H1 (cell line): ENCODE measurements around the gene USP24. TPM values are rescaled to one million over a fixed set of nuclear protein-coding genes. Genes with fewer than 3 reads are reported as not detected.

Experiments
- CBX8 ChIP-seq: fragments of 300-800, 300-1000 bp; sonication (generic); IDR thresholded peaks from 2 replicates; pipeline ENCODE4 v1.7.1; 2016; ENCODE audit warnings: low read depth, low read length, borderline replicate concordance
- CHD2 ChIP-seq: IDR thresholded peaks from 2 replicates; pipeline ENCODE4 v1.6.1; 2012; ENCODE audit warnings: low read length, improper control_type of control experiment
- EZH2 ChIP-seq: fragments of 200-600 bp; sonication (generic); IDR thresholded peaks from 2 replicates; pipeline ENCODE4 v1.7.1; 2012; ENCODE audit warnings: low read depth, mild to moderate bottlenecking, moderate library complexity, low read length, inconsistent platforms; ENCODE audit not compliant: severe bottlenecking
- NRF1 ChIP-seq: IDR thresholded peaks from 2 replicates; pipeline ENCODE4 v1.6.1; 2011; ENCODE audit warnings: mild to moderate bottlenecking, low read depth, low read length, improper control_type of control experiment
- POLR2AphosphoS5 ChIP-seq: IDR thresholded peaks from 2 replicates; pipeline ENCODE4 v1.6.1; 2011; ENCODE audit warnings: low read depth, low read length
- polyA plus RNA-seq, 7 experiments: library from polyadenylated mRNA; depleted of rRNA in 3 of 7; stranded (reverse) in 5 of 7; unstranded in 2 of 7; fragments of >200 nt in 5 of 7; fragments of 200-250 nt in 2 of 7; gene quantifications; 1 replicate in 5 of 7; 2 replicates in 1 of 7; 4 replicates in 1 of 7; pipeline versions ENCODE4 v1.2.1 to v1.2.3, GENCODE V29; 2011 to 2013; ENCODE audit warnings: missing spikeins in 2 of 7, mixed read lengths in 2 of 7
- total RNA-seq: library from RNA; stranded (reverse); fragmentation: NEBNext Ultra II Directional; extraction: Animal tissue kit (Norgen Biotek cat#: 25700); gene quantifications from 2 replicates; pipeline ENCODE4 v1.2.1, GENCODE V29; 2021
- TF ChIP-seq, protein P1 (sequence below): fragments of 300-600 bp; sonication (generic); IDR thresholded peaks from 2 replicates; pipeline ENCODE4 v1.7.1; 2012; ENCODE audit warnings: low read length, moderate library complexity, mild to moderate bottlenecking, inconsistent platforms; ENCODE audit not compliant: insufficient replicate concordance
- TF ChIP-seq, protein P2 (sequence below): IDR thresholded peaks from 2 replicates; pipeline ENCODE4 v1.6.1; 2011; ENCODE audit warnings: low read depth, mild to moderate bottlenecking, low read length; ENCODE audit not compliant: insufficient read depth

Gene USP24
- total and polyA plus RNA-seq, 2 of the 8 experiments (the other 6 are each of a cell fraction or from before 2014, with no cell fraction given), result 11.1 to 34.6 TPM

DNA sequence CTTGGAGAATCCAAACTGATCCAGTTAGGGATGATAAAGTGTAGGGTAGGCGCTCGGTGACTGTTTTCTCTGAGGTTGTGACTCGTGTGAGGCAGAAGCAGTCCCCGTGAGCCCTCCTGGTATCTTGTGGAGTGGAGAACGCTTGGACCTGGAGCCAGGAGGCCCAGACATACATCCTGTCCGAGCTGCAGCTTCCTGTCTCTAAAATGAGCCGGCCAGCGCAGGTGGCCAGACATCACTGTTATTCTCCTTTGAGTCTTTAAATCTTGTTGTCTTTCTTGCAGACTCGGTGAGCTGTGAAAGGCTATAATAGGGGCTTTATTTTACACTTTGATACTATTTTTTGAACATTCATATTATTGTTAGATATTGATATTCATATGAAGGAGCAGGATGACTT, 163.5 kb downstream of the USP24 start (continued):
- TF ChIP-seq, protein P1, sequence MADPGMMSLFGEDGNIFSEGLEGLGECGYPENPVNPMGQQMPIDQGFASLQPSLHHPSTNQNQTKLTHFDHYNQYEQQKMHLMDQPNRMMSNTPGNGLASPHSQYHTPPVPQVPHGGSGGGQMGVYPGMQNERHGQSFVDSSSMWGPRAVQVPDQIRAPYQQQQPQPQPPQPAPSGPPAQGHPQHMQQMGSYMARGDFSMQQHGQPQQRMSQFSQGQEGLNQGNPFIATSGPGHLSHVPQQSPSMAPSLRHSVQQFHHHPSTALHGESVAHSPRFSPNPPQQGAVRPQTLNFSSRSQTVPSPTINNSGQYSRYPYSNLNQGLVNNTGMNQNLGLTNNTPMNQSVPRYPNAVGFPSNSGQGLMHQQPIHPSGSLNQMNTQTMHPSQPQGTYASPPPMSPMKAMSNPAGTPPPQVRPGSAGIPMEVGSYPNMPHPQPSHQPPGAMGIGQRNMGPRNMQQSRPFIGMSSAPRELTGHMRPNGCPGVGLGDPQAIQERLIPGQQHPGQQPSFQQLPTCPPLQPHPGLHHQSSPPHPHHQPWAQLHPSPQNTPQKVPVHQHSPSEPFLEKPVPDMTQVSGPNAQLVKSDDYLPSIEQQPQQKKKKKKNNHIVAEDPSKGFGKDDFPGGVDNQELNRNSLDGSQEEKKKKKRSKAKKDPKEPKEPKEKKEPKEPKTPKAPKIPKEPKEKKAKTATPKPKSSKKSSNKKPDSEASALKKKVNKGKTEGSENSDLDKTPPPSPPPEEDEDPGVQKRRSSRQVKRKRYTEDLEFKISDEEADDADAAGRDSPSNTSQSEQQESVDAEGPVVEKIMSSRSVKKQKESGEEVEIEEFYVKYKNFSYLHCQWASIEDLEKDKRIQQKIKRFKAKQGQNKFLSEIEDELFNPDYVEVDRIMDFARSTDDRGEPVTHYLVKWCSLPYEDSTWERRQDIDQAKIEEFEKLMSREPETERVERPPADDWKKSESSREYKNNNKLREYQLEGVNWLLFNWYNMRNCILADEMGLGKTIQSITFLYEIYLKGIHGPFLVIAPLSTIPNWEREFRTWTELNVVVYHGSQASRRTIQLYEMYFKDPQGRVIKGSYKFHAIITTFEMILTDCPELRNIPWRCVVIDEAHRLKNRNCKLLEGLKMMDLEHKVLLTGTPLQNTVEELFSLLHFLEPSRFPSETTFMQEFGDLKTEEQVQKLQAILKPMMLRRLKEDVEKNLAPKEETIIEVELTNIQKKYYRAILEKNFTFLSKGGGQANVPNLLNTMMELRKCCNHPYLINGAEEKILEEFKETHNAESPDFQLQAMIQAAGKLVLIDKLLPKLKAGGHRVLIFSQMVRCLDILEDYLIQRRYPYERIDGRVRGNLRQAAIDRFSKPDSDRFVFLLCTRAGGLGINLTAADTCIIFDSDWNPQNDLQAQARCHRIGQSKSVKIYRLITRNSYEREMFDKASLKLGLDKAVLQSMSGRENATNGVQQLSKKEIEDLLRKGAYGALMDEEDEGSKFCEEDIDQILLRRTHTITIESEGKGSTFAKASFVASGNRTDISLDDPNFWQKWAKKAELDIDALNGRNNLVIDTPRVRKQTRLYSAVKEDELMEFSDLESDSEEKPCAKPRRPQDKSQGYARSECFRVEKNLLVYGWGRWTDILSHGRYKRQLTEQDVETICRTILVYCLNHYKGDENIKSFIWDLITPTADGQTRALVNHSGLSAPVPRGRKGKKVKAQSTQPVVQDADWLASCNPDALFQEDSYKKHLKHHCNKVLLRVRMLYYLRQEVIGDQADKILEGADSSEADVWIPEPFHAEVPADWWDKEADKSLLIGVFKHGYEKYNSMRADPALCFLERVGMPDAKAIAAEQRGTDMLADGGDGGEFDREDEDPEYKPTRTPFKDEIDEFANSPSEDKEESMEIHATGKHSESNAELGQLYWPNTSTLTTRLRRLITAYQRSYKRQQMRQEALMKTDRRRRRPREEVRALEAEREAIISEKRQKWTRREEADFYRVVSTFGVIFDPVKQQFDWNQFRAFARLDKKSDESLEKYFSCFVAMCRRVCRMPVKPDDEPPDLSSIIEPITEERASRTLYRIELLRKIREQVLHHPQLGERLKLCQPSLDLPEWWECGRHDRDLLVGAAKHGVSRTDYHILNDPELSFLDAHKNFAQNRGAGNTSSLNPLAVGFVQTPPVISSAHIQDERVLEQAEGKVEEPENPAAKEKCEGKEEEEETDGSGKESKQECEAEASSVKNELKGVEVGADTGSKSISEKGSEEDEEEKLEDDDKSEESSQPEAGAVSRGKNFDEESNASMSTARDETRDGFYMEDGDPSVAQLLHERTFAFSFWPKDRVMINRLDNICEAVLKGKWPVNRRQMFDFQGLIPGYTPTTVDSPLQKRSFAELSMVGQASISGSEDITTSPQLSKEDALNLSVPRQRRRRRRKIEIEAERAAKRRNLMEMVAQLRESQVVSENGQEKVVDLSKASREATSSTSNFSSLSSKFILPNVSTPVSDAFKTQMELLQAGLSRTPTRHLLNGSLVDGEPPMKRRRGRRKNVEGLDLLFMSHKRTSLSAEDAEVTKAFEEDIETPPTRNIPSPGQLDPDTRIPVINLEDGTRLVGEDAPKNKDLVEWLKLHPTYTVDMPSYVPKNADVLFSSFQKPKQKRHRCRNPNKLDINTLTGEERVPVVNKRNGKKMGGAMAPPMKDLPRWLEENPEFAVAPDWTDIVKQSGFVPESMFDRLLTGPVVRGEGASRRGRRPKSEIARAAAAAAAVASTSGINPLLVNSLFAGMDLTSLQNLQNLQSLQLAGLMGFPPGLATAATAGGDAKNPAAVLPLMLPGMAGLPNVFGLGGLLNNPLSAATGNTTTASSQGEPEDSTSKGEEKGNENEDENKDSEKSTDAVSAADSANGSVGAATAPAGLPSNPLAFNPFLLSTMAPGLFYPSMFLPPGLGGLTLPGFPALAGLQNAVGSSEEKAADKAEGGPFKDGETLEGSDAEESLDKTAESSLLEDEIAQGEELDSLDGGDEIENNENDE, result no peak
- TF ChIP-seq, protein P2, sequence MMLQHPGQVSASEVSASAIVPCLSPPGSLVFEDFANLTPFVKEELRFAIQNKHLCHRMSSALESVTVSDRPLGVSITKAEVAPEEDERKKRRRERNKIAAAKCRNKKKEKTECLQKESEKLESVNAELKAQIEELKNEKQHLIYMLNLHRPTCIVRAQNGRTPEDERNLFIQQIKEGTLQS, result no peak
- TF ChIP-seq EZH2, result no peak
- no peak for TF ChIP-seq NRF1
- no peak for TF ChIP-seq POLR2AphosphoS5
- no peak for TF ChIP-seq CHD2
- TF ChIP-seq CBX8, result no peak
